K562 treated with DMSO at 1 percent for 24 hours (cell line): ENCODE results near the gene BORCS6. TPM values are rescaled to one million over a fixed set of nuclear protein-coding genes. Genes with fewer than 3 reads are reported as not detected.

ENCODE experiments used
- total RNA-seq: library from RNA; unstranded; fragments of 300-600 nt; gene quantifications from 2 replicates; pipeline ENCODE4 v1.2.3, GENCODE V29; 2022; ENCODE audit warnings: low read depth; ENCODE audit not compliant: insufficient read depth

The BORCS6 gene
- total RNA-seq: 15.7 and 16.8 TPM in 2 replicates

DNA sequence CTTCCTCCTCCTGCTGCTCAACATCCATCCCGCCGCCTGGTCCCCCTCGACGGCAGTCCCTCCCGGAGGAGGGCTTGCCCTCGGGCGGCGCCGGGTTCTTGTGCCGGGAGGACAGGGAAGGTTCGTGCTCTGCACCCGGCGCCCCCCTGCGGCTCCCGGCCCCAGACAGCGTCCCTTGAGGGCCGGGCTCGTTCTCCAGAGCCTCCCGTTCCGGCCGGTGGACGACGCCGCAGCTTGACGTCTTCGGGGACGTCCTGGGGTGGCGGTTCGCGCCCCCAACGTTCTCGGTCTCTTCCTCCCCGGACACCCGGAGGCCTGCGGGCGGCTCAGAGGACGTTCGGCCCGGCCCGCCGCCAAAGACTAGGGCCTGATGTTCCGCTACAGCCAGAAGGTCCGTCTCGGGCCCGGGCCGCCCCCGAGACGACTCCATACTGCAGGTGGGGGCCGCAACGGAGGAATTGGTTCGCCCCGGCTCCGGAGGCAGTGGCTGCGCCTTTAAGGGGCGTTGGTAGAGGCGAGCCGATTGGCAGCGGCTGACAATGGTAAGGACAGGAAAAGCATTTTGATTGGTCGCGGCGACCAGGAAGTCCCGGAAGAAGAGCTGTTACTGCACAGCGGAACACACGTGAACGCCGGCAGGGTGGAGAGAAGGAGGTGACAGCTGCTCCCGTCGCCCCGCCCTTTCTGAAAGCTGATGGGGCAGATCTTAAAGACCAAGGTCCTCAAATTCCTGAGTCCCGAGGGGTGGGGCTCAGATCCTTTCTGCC is at the start of gene BORCS6:
BORCS6 (minus strand) TSS at position 470 of the 767 bp plus-strand sequence; CDS start at position 430, 40 bp downstream.

GRCh38 chr17:8209907-8210760 is 20.2 kb upstream of the BORCS6 start, which contains the start of gene AURKB:
Gene AURKB (minus strand): TSS chr17:8210575. CDS start chr17:8210224, 351 bp downstream.

DNA sequence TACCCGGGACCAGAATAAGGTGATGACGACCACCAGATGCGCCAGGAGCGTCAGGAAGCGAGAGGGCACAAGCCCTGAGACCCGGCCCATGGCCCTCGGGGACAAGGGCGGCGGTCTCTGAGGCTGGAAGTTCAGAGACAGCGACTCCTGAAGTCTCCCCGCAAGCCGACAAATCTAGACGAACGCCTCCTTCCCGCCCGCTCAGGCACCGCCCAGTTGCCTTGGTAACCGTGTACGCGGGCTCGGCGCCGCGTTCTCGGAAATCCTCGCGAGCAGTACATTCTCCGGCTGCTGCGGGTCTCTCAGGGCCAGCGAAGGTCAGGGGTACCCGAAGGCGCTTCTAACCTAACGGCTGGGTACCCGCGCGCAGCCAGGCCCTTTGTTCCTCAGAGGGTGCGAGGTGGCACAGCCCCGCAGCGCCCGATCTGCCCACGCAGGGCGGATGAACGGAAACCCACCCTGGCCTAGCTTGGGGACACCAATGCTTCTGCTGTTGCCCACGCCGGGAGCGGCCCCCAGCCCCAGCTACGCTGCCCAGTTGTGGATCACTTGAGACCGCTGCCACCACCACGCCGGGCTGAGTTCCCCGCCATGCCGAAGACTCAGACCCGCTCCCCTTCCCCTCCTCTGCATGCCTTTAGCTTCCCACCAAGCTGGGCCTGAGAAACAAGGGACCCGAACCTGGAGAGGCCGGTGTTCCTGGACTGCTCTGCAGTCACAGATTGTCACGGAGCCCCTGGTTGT is 13.6 kb downstream of the BORCS6 start, which contains the start of gene TMEM107:
TMEM107 (minus strand) TSS at position 184 of the 744 bp plus-strand sequence; CDS start at position 90, 94 bp downstream.

DNA sequence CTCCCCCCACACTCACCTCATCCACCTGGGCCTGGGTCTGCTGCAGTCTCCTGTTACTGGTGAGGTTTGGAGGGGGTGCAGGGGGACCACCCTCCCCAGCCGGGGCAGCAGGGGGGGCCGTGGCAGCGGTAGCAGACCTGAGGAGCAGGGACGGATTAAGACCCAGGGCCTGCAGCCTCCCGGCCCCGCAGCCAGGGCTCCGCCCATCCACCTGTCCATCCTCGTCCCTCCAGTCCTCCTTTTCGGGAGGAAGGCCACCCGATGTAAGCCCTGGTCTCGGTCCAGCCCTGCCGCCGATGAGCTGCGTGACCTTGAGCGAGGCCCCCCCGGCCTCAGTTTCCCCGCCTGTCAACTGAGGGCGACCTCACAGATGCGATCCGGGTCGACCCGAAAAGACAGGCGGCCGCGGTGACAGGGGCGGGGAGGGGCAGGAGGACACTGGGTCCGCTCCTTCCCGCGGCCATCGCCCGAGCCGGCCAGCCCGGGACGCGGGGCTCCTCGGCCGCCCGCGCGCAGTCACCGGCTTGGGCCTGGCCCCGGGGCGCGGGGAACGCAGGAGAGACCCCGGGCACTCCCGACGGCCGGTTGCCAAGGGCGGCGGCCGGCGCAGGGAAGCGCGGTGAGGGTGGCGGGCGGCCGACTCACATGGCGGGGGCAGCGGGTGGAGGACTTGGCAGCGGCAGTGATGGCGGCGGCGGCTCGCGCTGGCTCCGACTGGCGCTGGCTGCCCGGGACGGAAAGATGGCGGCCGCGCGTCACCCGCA is 27.6 kb downstream of the BORCS6 start, which contains the start of gene VAMP2:
VAMP2 (minus strand) TSS at position 716 of the 764 bp plus-strand sequence; CDS start at position 647, 69 bp downstream.

GRCh38 chr17:8152112-8152775 is 37.7 kb downstream of the BORCS6 start, which contains the start of gene PER1:
Gene PER1 (minus strand): TSS chr17:8152404. CDS start chr17:8150706, 1,698 bp downstream.

Other genes with a start within 250 kb of the BORCS6 start
- 0.16 and 0.23 TPM in 2 replicates for gene GUCY2D, start 187.6 kb downstream of the BORCS6 start, total RNA-seq
- not detected in 2 replicates for gene ALOX15B, start 151.1 kb downstream of the BORCS6 start, total RNA-seq
- gene ALOX12B, start 102.5 kb downstream of the BORCS6 start, total RNA-seq: 0.10 TPM in 1 of 2 replicates, not detected in the other
- gene ALOXE3, start 71.7 kb downstream of the BORCS6 start, total RNA-seq: 0.57 TPM in 1 of 2 replicates, not detected in the other
- gene HES7, start 66.1 kb downstream of the BORCS6 start, total RNA-seq: 0.74 and 1.1 TPM in 2 replicates
- 11.4 and 15.0 TPM in 2 replicates for gene PER1, start 37.8 kb downstream of the BORCS6 start, total RNA-seq
- gene VAMP2, start 27.2 kb downstream of the BORCS6 start, total RNA-seq: 27.2 and 30.7 TPM in 2 replicates
- 20.4 and 26.3 TPM in 2 replicates for gene TMEM107, start 13.8 kb downstream of the BORCS6 start, total RNA-seq
- gene AURKB, start 20.4 kb upstream of the BORCS6 start, total RNA-seq: 188 and 206 TPM in 2 replicates
- gene CTC1, start 57.9 kb upstream of the BORCS6 start, total RNA-seq: 6.6 and 7.6 TPM in 2 replicates
- gene PFAS, start 59.1 kb upstream of the BORCS6 start, total RNA-seq: 11.0 and 14.8 TPM in 2 replicates
- gene RANGRF, start 98.5 kb upstream of the BORCS6 start, total RNA-seq: 18.6 and 20.0 TPM in 2 replicates
- 8.3 and 9.0 TPM in 2 replicates for gene SLC25A35, start 105.2 kb upstream of the BORCS6 start, total RNA-seq
- not detected in 2 replicates for gene ARHGEF15, start 120.1 kb upstream of the BORCS6 start, total RNA-seq
- not detected in 2 replicates for gene ODF4, start 149.7 kb upstream of the BORCS6 start, total RNA-seq
- 4,208 and 4,686 TPM in 2 replicates for gene RPL26, start 193.0 kb upstream of the BORCS6 start, total RNA-seq
- not detected in 2 replicates for gene RNF222, start 207.6 kb upstream of the BORCS6 start, total RNA-seq
- 26.2 and 28.8 TPM in 2 replicates for gene NDEL1, start 245.7 kb upstream of the BORCS6 start, total RNA-seq